HG03139 (cell line): ENCODE measurements around the gene CDKN2B-AS1.
"Not testable (repeated sequence)": the region's sequence is repeated elsewhere in the genome, so short reads cannot be mapped to it uniquely, and the experiment has no call there.

Experiments used
- ATAC-seq: cut with Tn5 transposase; IDR thresholded peaks from one replicate; pipeline ENCODE4 v1.9.1; 2021; ENCODE audit not compliant: unreplicated experiment

The CDKN2B-AS1 gene

DNA sequence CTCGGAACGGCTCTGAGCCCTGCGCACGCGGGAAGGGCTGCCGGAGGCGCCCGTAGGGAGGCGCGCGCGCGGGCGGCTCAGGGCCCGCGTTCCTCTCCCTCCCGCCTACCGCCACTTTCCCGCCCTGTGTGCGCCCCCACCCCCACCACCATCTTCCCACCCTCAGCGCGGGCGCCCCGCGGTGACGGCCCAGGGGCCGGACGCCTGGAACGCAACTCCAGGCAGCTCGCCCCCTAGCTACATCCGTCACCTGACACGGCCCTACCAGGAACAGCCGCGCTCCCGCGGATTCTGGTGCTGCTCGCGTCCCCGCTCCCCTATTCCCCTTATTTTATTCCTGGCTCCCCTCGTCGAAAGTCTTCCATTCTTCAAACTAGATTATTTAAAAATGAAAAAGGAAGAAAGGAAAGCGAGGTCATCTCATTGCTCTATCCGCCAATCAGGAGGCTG is at the start of gene CDKN2B-AS1:
CDKN2B-AS1 (plus strand) TSS at position 236 of the 450 bp plus-strand sequence.
- peak; percentile 31 for ATAC-seq

DNA sequence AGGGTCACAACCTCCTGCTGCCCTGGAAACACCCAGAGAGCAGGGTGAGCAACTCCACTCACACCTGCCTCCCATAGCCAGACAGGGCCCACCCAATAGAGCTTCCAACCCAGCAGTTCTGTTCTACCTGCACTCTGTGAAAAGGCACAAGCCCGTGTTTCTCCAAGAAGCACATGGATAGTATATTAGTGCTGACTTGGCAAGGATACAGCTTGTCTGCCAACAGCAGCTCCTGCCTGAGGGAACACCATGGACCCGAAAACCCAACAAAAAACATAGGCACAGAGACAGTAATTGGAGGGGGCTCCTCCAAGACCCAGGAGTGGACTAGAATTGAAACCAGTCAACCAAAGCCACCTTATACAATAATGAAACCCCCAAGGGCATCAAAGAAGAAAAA is 49.0 kb upstream of the CDKN2B-AS1 start:
- ATAC-seq: no peak

- ATAC-seq: no peak
These were observed 35.8 kb upstream of the CDKN2B-AS1 start for GRCh38 chr9:21958833-21959232.

DNA sequence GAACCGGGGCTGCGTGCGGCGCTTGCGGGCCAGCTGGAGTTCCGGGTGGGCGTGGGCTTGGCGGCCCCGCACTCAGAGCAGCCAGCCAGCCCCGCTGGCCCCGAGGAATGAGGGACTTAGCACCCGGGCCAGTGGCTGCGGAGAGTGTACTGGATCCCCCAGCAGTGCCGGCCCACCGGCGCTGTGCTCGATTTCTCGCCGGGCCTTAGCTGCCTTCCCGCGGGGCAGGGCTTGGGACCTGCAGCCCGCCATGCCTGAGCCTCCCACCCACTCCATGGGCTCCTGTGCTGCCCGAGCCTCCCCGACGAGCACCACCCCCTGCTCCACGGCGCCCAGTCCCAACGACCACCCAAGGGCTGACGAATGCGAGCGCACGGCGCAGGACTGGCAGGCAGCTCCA is 35.3 kb upstream of the CDKN2B-AS1 start:
- ATAC-seq: not testable (repeated sequence)

DNA sequence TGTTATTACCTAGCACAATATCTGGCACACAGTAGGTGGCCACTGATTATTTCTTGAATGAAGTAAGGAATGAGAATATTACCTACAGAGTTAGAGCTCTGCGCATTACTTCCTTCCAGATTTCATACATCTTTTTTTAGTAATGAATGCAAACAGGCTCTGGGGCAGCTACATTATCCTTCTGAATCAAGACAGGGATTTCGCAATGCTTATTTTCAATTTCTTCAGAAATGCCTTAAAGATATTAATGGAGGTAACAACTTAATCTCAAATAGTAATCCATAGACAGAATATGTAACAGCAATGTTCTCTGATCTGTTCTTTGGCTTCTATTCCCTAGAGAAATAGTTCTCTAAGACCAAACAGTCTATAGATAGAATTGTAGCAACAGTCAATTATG is 33.0 kb upstream of the CDKN2B-AS1 start:
- ATAC-seq: no peak

- ATAC-seq: peak; percentile 34
These were observed 29.6 kb upstream of the CDKN2B-AS1 start for GRCh38 chr9:21964925-21965385.

DNA sequence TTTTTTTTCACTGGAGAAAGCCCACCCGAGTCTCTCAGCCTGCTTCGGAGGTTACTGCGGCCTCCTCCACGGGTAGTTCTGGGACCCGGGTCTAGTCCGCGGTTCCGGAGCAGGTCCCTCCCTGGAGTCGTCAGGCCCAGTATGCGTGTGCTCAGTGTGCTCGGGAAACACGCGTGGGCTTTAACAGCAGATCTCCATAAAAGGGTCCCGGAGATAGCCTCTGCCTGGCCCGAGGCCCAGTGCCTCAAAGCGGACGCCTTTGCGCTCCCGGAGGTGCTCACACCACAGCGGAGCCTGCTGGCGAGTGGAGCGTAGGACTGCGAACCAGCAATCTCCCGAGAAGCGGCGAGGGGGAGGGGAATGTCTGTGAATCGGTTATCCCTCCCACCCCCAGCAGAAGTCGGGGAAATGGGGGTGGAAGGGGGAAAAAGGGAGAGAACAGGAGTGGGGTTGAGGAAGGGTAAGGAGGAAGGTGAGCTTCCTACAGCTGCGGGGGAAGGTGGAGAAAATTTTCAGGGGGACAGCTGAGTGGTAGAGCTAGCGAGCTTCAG is 29.1 kb upstream of the CDKN2B-AS1 start:
- ATAC-seq: peak; percentile 89

- ATAC-seq: no peak
These were observed 28.3 kb upstream of the CDKN2B-AS1 start for GRCh38 chr9:21966140-21966851.

- no peak for ATAC-seq
These were observed 27.4 kb upstream of the CDKN2B-AS1 start for GRCh38 chr9:21967169-21967568.

GRCh38 chr9:21967702-21968101 is 26.9 kb upstream of the CDKN2B-AS1 start:
- ATAC-seq: no peak

- no peak for ATAC-seq
These were observed 26.1 kb upstream of the CDKN2B-AS1 start for GRCh38 chr9:21968331-21969010.

GRCh38 chr9:21969011-21969940 is 25.3 kb upstream of the CDKN2B-AS1 start:
- no peak for ATAC-seq

DNA sequence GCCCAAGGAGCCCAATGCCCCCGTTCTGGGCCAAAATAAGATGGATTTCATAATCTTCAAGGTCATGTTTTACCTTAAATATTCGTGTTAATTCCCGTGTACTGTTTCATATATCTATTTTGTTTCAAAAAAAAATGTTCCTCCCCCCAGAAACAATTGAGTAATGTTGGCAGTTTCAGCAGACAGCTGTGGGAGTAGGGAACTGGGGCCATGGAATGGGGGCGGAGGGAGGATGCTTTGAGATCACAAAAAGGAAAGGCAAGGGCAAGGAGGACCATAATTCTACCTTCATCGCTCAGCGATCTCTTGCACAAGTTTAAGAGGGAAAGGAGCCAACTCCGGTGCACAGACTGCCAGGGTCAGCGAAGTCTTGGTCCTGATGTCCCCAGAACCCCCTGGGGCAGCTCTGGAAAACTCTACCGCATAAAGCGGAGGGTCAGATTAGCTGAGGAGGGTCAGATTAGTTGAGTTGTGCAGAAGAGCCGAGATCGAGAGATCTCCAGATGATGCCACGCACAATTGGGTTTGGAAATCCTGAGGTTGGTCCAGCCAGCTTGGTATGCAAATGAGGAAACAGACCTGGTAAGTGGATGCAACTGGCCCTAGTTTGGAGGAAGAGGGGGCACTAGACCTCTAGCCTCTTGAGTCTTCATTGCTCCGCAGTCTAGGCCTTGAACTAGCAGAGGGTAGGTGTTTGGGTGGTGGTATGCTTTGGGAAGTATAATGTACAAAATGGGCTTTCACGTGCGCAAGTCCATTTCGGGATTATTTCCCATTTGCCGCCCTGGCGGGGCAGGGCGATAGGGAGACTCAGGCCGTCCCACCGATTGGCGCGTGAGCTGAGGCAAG is 24.4 kb upstream of the CDKN2B-AS1 start:
- ATAC-seq: no peak

DNA sequence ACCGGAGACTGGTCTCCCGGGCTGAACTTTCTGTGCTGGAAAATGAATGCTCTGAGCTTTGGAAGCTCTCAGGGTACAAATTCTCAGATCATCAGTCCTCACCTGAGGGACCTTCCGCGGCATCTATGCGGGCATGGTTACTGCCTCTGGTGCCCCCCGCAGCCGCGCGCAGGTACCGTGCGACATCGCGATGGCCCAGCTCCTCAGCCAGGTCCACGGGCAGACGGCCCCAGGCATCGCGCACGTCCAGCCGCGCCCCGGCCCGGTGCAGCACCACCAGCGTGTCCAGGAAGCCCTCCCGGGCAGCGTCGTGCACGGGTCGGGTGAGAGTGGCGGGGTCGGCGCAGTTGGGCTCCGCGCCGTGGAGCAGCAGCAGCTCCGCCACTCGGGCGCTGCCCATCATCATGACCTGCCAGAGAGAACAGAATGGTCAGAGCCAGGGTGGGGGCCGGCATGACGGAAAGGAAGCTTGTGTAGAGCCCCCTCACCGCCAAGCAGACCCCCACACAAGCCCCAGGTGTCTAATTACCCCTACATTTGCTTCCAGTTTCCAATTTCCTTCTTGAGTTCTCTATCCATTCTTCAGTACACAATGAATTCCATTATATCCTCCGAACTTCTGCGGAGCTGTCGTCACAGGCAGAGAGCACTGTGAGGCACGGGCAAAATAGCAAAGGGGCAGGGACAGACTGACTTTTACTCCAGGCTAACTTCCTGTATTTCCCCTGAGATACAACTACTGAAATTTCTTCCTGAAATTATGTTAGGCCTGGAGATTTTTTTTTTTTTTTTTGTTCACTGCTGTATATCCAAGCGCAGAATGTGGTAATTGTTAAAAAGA is 23.6 kb upstream of the CDKN2B-AS1 start:
- no peak for ATAC-seq

DNA sequence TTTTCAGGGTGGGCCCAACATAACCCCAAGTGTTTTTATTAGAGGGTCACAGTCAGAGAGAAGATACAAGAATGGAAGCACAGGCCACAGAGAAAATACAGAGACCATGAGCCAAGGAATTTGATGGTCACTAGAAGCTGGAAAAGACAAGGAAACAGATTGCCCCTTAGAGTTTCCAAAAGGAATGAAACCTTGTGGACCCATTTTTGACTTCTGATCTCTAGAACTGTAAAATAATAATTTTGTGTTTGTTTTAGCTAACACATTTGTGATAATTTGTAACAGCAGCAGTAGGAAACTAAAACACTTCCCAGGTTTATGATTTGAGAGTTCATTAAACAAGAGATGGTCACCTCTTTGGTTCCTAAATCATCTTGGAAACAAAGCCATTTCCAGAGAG is 22.2 kb upstream of the CDKN2B-AS1 start:
- no peak for ATAC-seq

DNA sequence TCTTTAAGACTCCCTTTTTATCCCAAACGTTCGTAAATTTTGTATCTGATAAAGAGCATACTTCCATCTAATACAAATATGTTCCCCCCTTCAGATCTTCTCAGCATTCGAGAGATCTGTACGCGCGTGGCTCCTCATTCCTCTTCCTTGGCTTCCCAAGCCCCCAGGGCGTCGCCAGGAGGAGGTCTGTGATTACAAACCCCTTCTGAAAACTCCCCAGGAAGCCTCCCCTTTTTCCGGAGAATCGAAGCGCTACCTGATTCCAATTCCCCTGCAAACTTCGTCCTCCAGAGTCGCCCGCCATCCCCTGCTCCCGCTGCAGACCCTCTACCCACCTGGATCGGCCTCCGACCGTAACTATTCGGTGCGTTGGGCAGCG is 20.3 kb upstream of the CDKN2B-AS1 start:
- no peak for ATAC-seq

- no peak for ATAC-seq
These were observed 19.7 kb upstream of the CDKN2B-AS1 start for GRCh38 chr9:21974722-21975409.

- no peak for ATAC-seq
These were observed 18.2 kb upstream of the CDKN2B-AS1 start for GRCh38 chr9:21976334-21976875.
